Endothelial cell (in vitro differentiated cells): Measurements from ENCODE around the gene SELENON. TPM values are rescaled to one million over a fixed set of nuclear protein-coding genes. Genes with fewer than 3 reads are reported as not detected.

Experiments
- DNase-seq: peaks from one replicate; pipeline ENCODE4 v3.0.0; 2021; ENCODE audit warnings: low spot score
- H3K27ac Mint-ChIP-seq: one replicate; pipeline ENCODE4 v1.8.0; 2021; ENCODE audit warnings: mixed read lengths, inconsistent platforms; ENCODE audit not compliant: unreplicated experiment
- H3K27me3 Mint-ChIP-seq: one replicate; pipeline ENCODE4 v1.8.0; 2021; ENCODE audit warnings: mild to moderate bottlenecking, moderate library complexity, mixed read lengths, inconsistent platforms; ENCODE audit not compliant: unreplicated experiment
- H3K36me3 Mint-ChIP-seq: one replicate; pipeline ENCODE4 v1.8.0; 2021; ENCODE audit warnings: mild to moderate bottlenecking, low read depth, mixed read lengths, inconsistent platforms; ENCODE audit not compliant: unreplicated experiment
- H3K4me1 Mint-ChIP-seq: one replicate; pipeline ENCODE4 v1.8.0; 2021; ENCODE audit warnings: mild to moderate bottlenecking, mixed read lengths, inconsistent platforms; ENCODE audit not compliant: unreplicated experiment
- H3K4me3 Mint-ChIP-seq: one replicate; pipeline ENCODE4 v1.8.0; 2021; ENCODE audit warnings: mild to moderate bottlenecking, mixed read lengths, inconsistent platforms; ENCODE audit not compliant: unreplicated experiment
- H3K9me3 Mint-ChIP-seq: one replicate; pipeline ENCODE4 v1.8.0; 2021; ENCODE audit warnings: mixed read lengths, inconsistent platforms; ENCODE audit not compliant: unreplicated experiment
- CTCF ChIP-seq: fragments of 200-600 bp; sonication (generic); IDR thresholded peaks from one replicate; pipeline ENCODE4 v1.5.0; 2021; ENCODE audit warnings: antibody characterized with exemption; ENCODE audit not compliant: unreplicated experiment
- total RNA-seq: library from RNA; stranded (reverse); fragmentation: NEBNext Ultra II Directional; extraction: Animal tissue kit (Norgen Biotek cat#: 25700); gene quantifications from one replicate; pipeline ENCODE4 v1.2.1, GENCODE V29; 2021; ENCODE audit not compliant: unreplicated experiment

SELENON gene
- total RNA-seq, 1 donor from 2014 or later = 284 TPM

- Mint-ChIP-seq H3K4me1 (peaks cover 26% of the 10 kb centered on the region), H3K4me3 (no peak overlapping the region), H3K27me3 (peaks cover 2% of the 10 kb centered on the region), H3K36me3 (peaks cover 14% of the 10 kb centered on the region), H3K9me3 (no peaks in the 10 kb centered on the region), H3K27ac (no peak overlapping the region)
- DNase-seq = no peak
- TF ChIP-seq CTCF = no peak
Observed at GRCh38 chr1:25766721-25767436, 33.1 kb upstream of the SELENON start.

- TF ChIP-seq CTCF = no peak
- Mint-ChIP-seq H3K36me3 (peaks cover 19% of the 10 kb centered on the region), H3K27ac (peak overlapping the region; percentile 67), H3K9me3 (no peaks in the 10 kb centered on the region), H3K4me1 (peaks cover 26% of the 10 kb centered on the region), H3K4me3 (no peak overlapping the region), H3K27me3 (no peaks in the 10 kb centered on the region)
- no peak for DNase-seq
Observed at GRCh38 chr1:25767437-25767770, 32.6 kb upstream of the SELENON start.

- Mint-ChIP-seq H3K36me3 (peaks cover 25% of the 10 kb centered on the region), H3K9me3 (no peaks in the 10 kb centered on the region), H3K4me3 (no peak overlapping the region), H3K4me1 (peaks cover 26% of the 10 kb centered on the region), H3K27me3 (peaks cover 2% of the 10 kb centered on the region), H3K27ac (peak overlapping the region; percentile 22)
- no peak for TF ChIP-seq CTCF
- DNase-seq = no peak
Observed at GRCh38 chr1:25768999-25769398, 31.0 kb upstream of the SELENON start.

GRCh38 chr1:25769625-25770383, 30.2 kb upstream of the SELENON start:
- H3K27ac Mint-ChIP-seq = no peak overlapping the region
- H3K27me3 Mint-ChIP-seq = peaks cover 2% of the 10 kb centered on the region
- TF ChIP-seq CTCF = no peak
- H3K9me3 Mint-ChIP-seq = no peaks in the 10 kb centered on the region
- H3K4me3 Mint-ChIP-seq = no peak overlapping the region
- no peak for DNase-seq
- peaks cover 25% of the 10 kb centered on the region for H3K36me3 Mint-ChIP-seq
- H3K4me1 Mint-ChIP-seq = peaks cover 19% of the 10 kb centered on the region
